HG03521 (cell line): ENCODE data around the gene SGMS1.

Experiments
- ATAC-seq: cut with Tn5 transposase; IDR thresholded peaks from one replicate; pipeline ENCODE4 v1.9.1; 2021; ENCODE audit warnings: mild to moderate bottlenecking, moderate library complexity; ENCODE audit not compliant: unreplicated experiment

SGMS1 gene

DNA sequence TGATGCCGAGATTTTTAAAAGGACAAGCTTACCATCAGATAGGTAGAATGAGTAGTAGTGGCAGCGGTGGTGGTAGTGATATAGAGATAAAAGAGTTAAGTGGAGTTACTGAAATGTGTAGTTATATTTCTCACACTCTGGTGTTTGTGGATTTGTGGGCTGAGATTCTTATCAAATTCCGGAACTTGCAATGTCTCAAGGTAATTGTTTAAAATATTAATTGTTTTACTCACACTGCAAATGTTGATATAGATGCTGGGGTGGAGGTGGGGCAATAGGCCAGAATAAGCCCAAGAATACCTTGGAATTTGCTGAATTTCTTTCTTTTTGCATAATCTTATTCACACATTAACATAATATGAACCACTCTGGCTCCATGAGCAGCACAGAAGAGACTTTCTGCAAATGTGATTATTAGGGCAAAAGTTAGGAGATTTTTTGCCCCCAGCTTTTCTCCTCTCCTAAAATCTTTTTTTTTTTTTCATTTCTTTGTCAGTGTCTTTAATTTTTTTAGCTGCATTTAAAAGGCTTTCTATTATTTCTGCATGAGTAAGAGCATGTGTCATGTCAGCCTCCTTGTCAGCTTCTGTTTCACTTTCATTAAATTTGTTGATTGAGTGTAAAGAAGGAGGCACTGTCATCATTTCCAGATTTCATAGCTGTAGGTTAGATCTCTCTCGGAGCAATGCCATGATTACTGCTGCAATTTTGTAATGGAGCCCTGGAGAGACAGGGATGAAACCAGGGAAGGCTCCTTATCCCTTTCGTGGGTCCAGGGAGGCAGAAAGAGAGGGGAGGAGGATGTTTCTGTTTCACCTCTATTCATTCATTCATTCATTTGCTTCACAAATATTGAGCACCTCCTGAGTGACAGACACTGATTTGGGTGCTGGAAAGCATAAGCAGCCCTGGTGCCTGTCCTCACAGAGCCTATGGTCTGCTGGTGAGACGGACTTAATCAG is 13.1 kb upstream of the SGMS1 start:
- ATAC-seq = peak; percentile 82

DNA sequence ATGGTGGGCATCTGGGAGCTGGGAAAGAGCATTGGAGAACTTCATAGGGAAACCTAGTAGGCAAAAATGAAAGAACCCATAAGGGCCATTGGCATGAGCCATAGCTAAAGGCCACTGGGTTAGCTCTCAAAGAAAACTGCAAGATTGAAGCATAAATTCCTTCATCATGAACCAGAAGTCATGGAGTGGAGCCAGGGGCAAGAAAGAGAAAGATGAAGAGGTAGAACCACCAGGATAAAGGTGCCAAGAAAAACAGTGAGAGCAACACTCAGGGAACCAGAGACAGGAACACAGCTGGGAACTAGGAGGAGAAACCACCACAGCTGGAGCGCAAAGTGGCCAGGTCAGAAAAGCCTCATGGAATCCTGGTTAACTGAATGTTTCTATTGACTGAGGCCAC is 11.5 kb upstream of the SGMS1 start:
- no peak for ATAC-seq

DNA sequence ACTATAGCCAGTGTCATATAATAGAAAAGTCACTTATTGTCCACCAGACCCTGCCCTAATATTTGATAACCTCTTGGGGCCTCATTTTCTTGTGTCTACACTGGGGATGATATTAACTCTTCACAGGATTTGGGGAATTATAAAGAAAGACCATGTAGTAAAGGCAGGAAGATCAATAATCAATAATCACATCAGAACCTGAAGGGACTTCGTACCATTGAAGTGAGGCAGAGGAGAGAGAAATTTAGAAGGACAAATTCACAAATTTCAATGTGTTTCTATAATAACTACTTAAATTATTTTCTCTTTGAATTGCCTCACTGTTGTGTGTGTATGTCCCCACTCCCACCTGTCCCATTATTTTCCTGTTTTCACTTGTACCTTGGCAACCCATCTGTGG is 10.7 kb upstream of the SGMS1 start:
- ATAC-seq = no peak

DNA sequence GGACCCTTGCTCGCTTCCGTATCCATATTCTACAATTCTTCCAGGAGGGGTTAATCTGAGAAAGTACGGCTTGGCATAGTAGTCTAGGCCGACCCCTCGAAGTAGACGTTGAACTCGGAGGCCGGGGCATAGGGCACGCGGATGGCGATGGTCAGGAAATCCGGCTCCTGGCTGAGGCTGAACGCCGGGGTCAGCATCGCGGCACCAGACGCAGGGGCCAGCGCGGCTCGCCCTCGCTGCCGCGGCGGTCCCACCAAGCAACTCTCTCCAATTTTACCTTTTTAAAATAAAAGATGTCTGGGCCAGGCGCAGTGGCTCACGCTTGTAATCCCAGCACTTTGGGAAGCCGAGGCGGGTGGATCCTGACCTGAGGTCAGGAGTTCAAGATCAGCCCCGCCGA is 7.3 kb upstream of the SGMS1 start:
- ATAC-seq = no peak

DNA sequence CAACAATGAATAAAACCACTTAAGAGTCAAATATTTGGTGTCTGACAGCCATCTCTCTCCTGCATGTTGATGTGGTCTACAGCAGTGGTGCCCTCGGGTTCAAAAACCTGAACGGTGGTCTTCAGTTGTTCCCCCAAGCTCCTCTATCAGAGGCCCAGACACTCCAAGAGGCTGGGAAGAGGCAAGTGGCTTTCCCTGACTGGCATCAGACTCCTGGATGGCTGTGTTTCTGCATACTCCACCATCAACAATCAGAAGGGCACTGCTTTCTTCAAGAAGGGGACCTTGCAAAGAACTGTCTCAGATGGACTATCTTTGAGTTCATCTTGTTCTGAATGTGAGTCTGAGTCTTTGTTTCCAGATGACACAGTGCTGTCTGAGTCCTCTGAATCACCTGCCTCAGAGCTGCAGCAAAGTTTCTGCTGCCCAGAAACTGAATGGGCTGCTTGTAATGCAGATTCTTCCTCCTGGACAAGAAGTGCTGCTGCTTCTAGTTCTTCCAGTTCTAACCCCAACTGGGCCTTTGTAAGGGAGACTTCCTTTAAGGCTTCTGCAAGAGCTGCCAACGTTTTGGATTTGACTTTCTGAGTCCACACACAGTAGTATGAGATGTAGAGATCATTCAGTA is 5.9 kb upstream of the SGMS1 start:
- no peak for ATAC-seq

DNA sequence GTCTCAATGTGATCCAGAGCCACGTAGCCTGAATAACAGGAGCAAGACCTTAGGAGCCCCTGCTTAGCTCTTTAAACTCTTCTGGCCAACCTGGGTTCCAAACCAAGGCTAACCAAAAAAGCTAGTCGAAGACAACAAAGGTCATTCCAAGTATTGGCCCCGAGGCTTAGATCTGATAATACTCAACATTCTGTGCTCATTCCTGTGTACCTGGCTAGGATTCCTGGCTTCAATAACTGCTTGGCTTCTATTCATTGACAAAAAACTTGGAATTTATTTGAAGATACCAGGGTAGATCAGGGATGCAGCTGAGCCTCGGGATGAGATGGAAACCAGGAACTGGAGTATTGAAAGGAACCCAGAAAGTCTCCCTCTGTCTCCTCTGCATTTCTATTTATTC is 4.1 kb upstream of the SGMS1 start:
- ATAC-seq = no peak

DNA sequence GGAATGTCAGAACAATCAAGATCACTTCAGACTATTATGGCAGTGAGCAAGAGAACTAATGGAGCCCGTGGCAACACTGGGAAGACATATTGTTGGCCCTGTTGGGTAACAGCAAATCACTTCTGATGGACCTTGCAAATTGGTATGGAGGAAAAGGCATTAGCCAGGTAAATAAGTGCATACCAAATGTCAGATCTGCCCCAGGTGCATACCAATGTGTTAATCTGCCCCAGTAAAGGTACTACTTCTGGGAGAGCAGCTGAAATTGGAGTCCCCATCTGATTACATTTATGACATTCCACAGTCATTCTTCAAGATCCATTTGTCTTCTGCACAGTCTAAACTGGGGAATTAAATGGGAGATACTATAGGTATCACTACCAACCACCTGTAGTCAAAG is 3.7 kb upstream of the SGMS1 start:
- ATAC-seq = no peak

DNA sequence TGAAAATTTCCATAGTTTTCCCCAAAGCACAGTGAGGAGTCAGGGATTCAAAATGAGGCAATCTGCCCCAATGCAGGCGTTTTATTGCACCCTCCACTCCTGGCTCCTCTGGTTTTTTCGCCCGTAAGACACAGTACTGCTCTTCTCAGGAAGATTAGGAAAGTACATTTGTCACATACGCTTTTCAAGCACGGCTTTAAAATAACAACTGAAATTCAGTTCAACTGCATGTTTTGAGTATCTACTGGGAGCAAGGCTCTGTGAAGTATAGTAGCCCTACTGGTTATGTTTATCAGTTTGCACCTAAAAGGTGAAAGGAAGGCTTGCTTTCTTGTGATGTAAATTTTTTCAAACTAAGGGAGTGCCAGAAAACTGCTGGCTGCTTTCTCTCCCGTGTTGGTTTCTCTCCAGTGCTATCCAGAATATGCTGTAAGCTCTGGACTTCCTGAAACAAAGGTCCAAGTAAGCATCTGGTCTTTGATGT is 1.9 kb upstream of the SGMS1 start:
- no peak for ATAC-seq

DNA sequence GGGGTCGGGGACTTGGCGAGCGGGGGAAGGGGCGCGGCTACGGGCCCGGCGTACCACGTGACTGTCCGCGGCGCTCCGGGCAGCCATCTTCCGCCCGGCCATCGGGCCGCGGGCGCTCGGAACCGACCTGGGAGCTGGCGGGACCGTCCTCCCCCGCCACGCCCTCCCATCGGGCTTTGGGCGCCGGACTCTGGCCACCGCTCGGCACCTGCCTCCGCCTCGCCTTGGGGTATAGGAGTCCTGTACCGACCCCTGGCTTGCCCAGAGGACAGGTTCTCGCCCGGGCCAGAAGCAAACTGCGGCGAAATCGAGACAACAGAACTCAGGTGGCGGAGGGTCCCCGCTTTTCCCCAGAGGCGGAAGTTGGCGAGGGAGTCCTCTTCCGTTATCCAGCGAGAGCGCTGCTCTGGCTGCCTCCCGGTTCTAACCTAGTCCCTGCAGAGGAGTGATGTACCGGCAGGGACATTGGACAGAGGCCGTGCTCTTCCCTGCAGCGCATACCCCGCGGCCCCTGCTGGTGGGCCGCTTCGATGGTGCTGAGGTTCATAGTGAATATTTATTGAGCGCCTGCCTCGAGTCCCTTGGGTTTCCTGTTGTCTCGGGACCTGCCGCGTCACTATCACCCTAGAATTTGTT is 1.2 kb upstream of the SGMS1 start:
- peak; percentile 45 for ATAC-seq

DNA sequence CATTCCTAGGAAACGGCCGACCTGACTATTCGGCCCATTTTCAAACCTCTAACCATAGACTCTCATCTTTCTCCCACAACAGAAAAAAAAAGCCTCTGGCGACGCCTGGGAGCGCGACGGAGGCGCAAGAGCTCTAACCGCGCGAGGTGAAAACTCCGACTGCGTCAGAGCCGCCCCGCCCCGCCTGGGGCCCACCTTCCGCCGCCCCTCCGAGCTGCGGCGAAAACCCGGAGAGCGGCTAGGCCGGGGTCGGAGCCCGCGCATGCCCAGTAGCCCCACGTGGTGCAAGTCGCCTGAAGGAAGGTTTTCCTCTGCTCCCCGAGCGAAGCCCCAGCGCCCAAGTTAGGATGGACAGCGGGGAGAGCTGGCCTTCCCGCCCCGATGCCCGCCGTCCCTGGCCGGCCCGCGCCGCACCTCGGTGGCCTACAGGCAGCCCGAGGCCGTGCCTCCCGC is 683 bp upstream of the SGMS1 start:
- peak; percentile 56 for ATAC-seq

DNA sequence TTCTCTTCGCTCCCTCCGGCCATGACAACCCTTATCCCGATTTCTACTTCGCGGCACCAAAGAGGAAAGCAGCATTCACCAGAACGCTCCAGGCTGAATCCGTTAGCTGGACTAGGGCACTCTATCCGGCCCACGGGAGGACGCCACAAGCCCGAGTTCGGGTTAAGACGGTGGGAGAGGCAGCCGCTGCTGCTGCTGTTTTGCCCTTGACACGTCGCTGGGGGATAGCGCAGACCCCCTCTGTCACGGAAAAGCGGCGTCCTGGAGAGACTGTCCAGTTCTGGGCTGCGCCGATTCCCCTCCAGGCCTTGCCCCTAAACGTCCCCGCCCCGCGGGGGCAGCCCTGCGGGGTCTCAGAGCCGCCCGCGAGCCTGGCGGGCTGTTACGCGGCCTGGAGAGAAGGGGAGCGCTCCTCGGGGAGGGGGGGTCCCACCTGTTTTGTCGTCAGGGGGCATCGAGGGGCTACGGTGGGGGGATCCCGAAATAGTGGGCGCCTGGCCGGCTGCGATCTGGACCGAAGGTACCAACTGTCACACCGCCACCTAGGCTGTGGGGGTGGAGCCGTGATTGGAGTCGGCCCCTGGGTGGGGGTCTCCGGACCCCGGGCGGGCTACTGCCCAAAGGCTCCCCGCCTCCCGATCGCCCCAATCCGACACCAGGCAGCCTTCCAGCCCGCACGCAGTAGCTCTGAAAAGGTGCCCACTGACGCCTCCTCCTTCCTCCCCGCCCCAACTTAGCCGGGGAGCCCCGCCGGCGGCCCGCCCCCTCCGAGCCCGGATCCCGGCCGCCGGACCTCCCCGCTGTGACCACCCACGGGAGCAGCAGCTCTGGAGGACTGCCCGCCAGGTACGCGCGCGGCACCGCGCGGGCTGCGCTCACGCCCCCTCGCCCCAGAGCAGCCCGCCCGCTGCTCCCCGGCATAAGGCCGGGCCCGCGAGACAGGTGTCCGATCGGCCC is 772 bp downstream of the SGMS1 start:
- ATAC-seq = peak; percentile 3

DNA sequence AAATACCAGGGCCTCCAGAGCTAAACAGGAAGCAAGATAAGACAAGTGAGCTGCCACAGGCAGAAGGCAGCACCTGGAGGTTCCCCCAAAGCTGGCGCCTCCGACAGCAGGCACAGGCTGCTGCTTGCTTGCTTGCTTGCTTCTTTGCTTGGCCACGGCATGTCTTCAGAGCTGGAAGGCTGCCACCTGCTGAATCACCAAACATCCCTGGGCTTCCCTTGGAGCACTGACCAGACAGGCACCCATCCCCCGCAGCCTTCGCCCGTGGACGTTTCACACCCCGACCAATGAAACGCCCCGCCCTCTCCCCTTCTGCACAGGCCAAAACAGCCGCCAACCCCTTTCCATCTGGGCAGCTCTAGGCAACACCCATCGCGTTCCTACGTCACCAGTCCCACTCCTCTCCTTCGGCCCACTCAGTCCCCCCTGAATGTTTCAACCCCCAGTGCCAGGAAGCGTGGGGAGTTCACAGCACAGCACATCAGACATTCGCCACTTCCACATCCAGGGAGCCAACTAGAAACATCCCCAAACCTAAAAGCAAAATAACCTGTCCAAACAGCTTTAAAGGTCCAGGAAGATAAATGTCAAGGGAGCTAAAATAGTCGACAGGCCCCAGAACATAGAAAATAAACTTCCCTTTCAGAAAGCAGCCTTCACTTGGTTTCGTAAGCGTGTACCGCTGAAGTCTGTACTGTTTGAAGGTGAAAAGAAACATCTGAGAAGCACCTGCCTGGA is 1.6 kb downstream of the SGMS1 start:
- peak; percentile 14 for ATAC-seq

DNA sequence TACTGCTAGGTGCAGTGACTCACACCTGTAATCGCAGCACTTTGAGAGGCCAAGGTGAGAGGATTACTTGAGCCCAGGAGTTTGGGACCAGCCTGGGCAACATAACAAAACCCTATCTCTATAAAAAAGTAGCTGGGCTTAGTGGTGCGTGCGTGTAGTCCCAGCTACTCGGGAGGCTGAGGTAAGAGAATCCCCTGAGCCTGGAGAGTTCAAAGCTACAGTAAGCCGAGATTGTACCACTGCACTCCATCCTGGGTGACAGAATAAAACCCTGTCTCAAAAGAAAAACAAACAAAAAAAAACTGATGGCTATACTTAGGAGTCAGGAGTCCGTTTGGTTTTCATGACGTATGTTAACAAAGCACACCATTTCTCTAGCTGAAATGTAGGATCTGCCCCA is 2.9 kb downstream of the SGMS1 start:
- ATAC-seq = no peak

DNA sequence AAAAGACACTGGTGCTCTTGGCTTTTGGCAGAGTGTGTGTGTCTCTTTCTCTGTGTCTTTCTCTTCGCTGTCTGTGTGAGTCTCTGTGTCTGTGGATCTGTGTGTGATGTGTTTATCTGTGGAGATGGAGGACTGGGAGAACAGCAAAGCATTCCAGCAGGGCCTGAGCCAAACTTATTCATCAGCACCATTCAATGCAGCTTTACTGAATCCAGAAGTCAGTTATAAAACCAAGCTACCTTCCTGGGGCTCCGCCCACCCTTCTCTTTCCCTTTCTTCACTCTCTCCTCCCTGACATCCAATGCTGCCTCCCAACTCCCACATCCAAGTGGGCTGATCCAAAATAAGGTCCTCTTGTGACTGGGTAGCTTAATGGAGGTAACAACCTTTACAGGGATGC is 3.9 kb downstream of the SGMS1 start:
- no peak for ATAC-seq

DNA sequence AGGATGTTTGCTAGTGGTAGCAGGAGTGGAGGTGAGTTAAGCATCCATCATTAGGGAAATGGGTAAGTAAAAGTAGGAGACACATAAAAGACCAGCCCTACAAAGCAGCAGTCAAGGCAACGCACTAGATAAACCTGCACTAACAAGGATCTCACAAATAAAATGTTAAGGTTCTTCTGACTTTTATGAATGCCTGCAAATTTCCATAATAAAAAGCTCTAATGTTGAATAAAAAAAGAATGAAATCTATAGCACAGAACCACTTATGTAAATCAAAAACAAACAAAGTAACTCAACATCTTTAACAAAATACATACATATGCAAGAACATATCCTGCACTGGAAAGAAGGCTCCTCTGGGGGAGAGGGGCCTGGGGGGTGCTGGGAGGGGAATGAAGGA is 4.6 kb downstream of the SGMS1 start:
- ATAC-seq = no peak

DNA sequence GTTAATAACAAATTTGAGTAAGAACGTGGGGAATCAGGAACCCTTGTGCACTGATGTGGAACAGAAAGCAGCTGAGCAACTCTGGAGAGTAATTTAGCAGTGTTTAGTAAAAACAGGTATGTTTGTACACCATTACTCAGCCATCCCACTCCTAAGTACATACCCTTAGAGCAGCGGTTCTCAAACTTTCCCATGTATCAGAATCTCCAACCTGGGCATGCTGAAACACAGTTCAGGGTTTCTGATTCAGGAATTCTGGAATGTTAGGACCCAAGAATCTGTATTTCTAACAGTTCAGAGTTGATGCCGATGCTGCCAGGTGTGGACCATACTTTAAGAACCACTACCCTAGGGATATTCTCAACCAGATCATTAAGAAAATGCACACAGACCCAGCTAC is 5.1 kb downstream of the SGMS1 start:
- no peak for ATAC-seq

DNA sequence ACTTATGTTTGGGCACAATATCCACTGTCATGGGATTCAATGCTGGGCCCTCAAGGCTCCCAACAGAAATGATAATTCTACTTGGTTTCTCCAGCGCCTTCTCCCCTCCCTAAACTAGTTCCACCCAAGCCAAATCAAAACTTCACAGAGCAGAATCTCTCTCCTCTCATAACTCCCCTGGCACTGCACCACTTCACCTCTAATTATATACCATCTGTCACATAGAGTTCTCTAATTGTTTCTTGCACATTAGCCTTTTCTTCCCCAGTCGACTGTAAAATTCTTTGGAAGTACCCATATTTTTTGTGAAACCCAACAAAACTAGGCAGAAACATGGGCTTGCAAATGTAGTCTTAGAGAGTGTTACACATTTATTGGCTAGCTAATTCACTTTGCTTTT is 8.1 kb downstream of the SGMS1 start:
- ATAC-seq = no peak

DNA sequence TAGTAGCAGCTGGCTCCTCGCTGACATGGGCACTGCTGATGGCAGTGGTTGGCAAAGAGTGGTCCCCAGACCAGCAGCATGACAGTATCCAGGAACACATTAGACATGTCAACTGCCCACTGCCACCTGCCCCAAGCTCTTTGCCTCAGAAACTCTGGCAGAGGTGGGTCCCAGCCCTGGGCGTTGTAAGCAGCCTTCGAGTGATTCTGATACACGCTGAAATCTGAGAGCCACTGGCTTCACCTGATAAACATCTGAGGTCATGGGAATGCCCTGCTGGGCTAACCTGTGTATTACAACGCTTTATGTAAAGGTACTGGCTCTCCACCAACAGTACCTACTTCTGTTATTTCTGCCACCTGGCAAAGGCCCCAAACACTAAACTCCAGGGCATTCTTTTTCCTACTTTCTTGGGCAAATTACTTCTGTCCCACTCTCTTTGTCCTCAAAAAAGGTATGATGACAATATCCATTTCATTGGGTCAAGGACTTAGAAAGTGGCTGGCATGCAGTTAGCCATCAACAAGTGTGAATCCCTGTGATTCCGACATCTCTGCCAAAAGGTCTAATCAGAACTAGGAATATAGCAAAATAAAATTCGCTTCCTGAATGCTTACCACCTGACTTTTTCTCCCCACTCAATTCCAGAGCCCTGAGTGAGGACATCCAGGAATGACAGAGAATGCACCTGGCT is 9.2 kb downstream of the SGMS1 start:
- ATAC-seq = no peak

DNA sequence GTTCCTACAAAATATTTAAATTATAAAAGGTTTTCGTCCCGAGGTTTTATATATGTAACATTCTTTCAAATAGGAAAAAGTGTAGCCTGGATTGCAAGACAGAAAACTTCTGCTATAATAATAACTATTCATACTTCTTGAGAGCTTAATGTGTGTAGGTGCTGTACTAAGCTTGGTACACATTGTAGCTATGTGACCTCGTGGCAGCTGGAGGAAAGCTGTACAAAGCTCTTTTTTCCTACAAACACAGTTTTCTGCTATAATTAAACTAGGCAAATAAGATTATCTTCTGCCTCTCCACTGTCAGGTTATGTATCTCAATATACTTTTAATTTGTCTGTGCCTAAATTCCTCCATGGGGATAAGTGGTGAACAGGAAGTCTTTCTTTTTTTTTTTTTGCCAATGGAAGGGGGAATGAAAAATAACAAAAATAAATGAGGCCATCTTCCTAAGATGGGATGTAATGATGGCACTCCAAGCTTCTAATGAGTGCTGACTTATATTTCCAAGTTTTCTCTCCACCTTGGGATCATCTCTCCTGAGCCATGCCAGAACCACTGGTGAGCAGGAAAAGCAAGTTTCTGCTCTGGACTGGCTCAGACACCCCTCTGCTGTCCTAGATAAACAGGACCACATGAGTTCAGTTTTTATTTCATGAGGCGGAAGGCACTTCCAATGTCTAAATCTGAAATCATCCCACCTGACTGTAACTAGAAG is 9.9 kb downstream of the SGMS1 start:
- no peak for ATAC-seq
